Measurements from ENCODE around the gene ATG9A.
A peak's percentile ranks its signal among the peaks of the same experiment; 100 is the strongest.

- TF ChIP-seq CTCF (conservative IDR thresholded peaks at IDR 0.05; ENCODE audit: low read length) (peak; percentile 98), EZH2phosphoT487 (IDR thresholded peaks at IDR 0.05; ENCODE audit: borderline replicate concordance) (no peak)
Observed at GRCh38 chr2:219277703-219278654, 48.5 kb upstream of the ATG9A start.
